HG02678 (cell line): ENCODE data around the gene PLCB1.
A peak's percentile ranks its signal among the peaks of the same experiment; 100 is the strongest.

Experiments used
- ATAC-seq: cut with Tn5 transposase; IDR thresholded peaks from one replicate; pipeline ENCODE4 v1.9.1; 2021; ENCODE audit warnings: mild to moderate bottlenecking, moderate library complexity; ENCODE audit not compliant: unreplicated experiment

Gene PLCB1

GRCh38 chr20:8744228-8744844 is 612.3 kb downstream of the PLCB1 start:
- ATAC-seq, result no peak

- ATAC-seq, result no peak
These were observed 617.0 kb downstream of the PLCB1 start for GRCh38 chr20:8749101-8749500.

GRCh38 chr20:8749986-8750385 is 617.9 kb downstream of the PLCB1 start:
- ATAC-seq, result no peak

- no peak for ATAC-seq
These were observed 623.5 kb downstream of the PLCB1 start for GRCh38 chr20:8755340-8756118.

- ATAC-seq, result no peak
These were observed 624.3 kb downstream of the PLCB1 start for GRCh38 chr20:8756410-8756809.

GRCh38 chr20:8757146-8757545 is 625.1 kb downstream of the PLCB1 start:
- ATAC-seq, result no peak

GRCh38 chr20:8764344-8764962 is 632.4 kb downstream of the PLCB1 start:
- no peak for ATAC-seq

GRCh38 chr20:8766868-8767390 is 634.9 kb downstream of the PLCB1 start:
- no peak for ATAC-seq

- ATAC-seq, result no peak
These were observed 642.3 kb downstream of the PLCB1 start for GRCh38 chr20:8774412-8774811.

GRCh38 chr20:8777911-8778310 is 645.8 kb downstream of the PLCB1 start:
- no peak for ATAC-seq

GRCh38 chr20:8778387-8778786 is 646.3 kb downstream of the PLCB1 start:
- ATAC-seq, result no peak

GRCh38 chr20:8780915-8781314 is 648.8 kb downstream of the PLCB1 start:
- ATAC-seq, result no peak

GRCh38 chr20:8782804-8783203 is 650.7 kb downstream of the PLCB1 start:
- ATAC-seq, result no peak

- ATAC-seq, result no peak
These were observed 651.7 kb downstream of the PLCB1 start for GRCh38 chr20:8783734-8784133.

- ATAC-seq, result no peak
These were observed 654.3 kb downstream of the PLCB1 start for GRCh38 chr20:8786383-8786782.

- no peak for ATAC-seq
These were observed 655.0 kb downstream of the PLCB1 start for GRCh38 chr20:8787090-8787489.

GRCh38 chr20:8788275-8788674 is 656.2 kb downstream of the PLCB1 start:
- ATAC-seq, result no peak

- ATAC-seq, result no peak
These were observed 656.8 kb downstream of the PLCB1 start for GRCh38 chr20:8788831-8789230.

GRCh38 chr20:8790442-8791074 is 658.5 kb downstream of the PLCB1 start:
- peak; percentile 83 for ATAC-seq

GRCh38 chr20:8795404-8795803 is 663.3 kb downstream of the PLCB1 start:
- no peak for ATAC-seq

- no peak for ATAC-seq
These were observed 664.1 kb downstream of the PLCB1 start for GRCh38 chr20:8796088-8796660.
